Osteocyte (in vitro differentiated cells): ENCODE measurements around the gene DLL1. TPM values are rescaled to one million over a fixed set of nuclear protein-coding genes. Genes with fewer than 3 reads are reported as not detected.
A peak's percentile ranks its signal among the peaks of the same experiment; 100 is the strongest.

Source experiments
- DNase-seq: peaks from one replicate; pipeline ENCODE4 v3.0.0; 2021; ENCODE audit warnings: mixed read lengths; ENCODE audit not compliant: unreplicated experiment; ENCODE audit errors: extremely low spot score
- H3K27ac Mint-ChIP-seq: one replicate; pipeline ENCODE4 v1.8.0; 2021; ENCODE audit warnings: mild to moderate bottlenecking, mixed read lengths; ENCODE audit not compliant: unreplicated experiment
- H3K27me3 Mint-ChIP-seq: one replicate; pipeline ENCODE4 v1.8.0; 2021; ENCODE audit warnings: mixed read lengths; ENCODE audit not compliant: unreplicated experiment
- H3K36me3 Mint-ChIP-seq: one replicate; pipeline ENCODE4 v1.8.0; 2021; ENCODE audit warnings: mixed read lengths; ENCODE audit not compliant: unreplicated experiment
- H3K4me1 Mint-ChIP-seq: one replicate; pipeline ENCODE4 v1.8.0; 2021; ENCODE audit warnings: mixed read lengths; ENCODE audit not compliant: unreplicated experiment
- H3K4me3 Mint-ChIP-seq: one replicate; pipeline ENCODE4 v1.8.0; 2021; ENCODE audit warnings: mild to moderate bottlenecking, moderate library complexity, mixed read lengths; ENCODE audit not compliant: unreplicated experiment
- H3K9me3 Mint-ChIP-seq: one replicate; pipeline ENCODE4 v1.8.0; 2021; ENCODE audit warnings: mixed read lengths; ENCODE audit not compliant: unreplicated experiment
- CTCF ChIP-seq: fragments of 200-600 bp; sonication (generic); IDR thresholded peaks from 2 replicates; pipeline ENCODE4 v1.5.0; 2021; ENCODE audit warnings: antibody characterized with exemption, mild to moderate bottlenecking, moderate library complexity
- total RNA-seq: library from RNA; stranded (reverse); gene quantifications from 2 replicates; pipeline ENCODE4 v1.2.1, GENCODE V29; 2021

Gene DLL1
- total RNA-seq, 1 donor from 2014 or later, result 1.6 TPM

- Mint-ChIP-seq H3K4me3 (no peak overlapping the region), H3K4me1 (peaks cover 11% of the 10 kb centered on the region), H3K36me3 (no peaks in the 10 kb centered on the region), H3K9me3 (no peaks in the 10 kb centered on the region), H3K27ac (peak overlapping the region; percentile 23), H3K27me3 (no peaks in the 10 kb centered on the region)
- no peak for TF ChIP-seq CTCF
- no peak for DNase-seq
Observed at GRCh38 chr6:170269846-170270541, 20.9 kb downstream of the DLL1 start.

DNA sequence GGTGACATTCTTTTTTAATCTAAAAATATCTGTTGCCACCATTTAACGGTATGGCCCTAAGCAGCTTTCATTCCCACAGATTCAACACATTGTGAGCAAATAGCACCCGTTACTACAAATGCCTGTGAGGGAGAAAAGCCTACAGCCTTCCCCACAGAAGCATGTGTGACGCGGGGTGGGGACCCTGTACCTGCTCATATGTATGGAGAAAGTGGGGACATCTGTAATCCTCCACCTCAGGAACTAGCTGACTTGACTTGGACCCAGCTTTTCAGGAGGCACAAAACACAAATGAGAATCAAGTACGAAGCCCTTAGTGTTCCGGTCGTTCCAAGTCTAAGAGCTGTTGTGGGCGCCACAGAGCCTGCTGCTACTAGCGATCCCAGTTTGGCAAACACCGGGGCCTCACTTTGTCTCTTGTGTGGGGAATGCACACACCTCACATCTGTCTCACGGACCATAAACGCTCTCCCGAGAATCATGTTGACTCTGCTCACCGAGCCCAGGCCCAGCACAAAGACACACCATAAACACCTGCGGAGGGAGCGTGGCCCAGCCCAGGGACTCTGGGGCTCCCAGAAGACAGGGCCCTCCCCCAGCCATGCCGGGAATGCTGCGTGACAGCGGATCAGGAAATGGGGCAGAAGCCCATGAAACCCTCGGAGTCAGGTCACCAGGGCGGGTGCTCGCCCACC lies 21.6 kb downstream of the DLL1 start:
- DNase-seq, result no peak
- no peak for TF ChIP-seq CTCF
- Mint-ChIP-seq H3K4me3 (no peak overlapping the region), H3K27ac (peak overlapping the region; percentile 23), H3K27me3 (no peaks in the 10 kb centered on the region), H3K9me3 (no peaks in the 10 kb centered on the region), H3K4me1 (peaks cover 11% of the 10 kb centered on the region), H3K36me3 (no peaks in the 10 kb centered on the region)

GRCh38 chr6:170268216-170269129 lies 22.4 kb downstream of the DLL1 start:
- Mint-ChIP-seq H3K36me3 (no peaks in the 10 kb centered on the region), H3K4me3 (no peak overlapping the region), H3K27ac (no peak overlapping the region), H3K27me3 (peaks cover 3% of the 10 kb centered on the region), H3K4me1 (peaks cover 11% of the 10 kb centered on the region), H3K9me3 (no peaks in the 10 kb centered on the region)
- no peak for TF ChIP-seq CTCF
- DNase-seq, result no peak

GRCh38 chr6:170267688-170268087 lies 23.2 kb downstream of the DLL1 start:
- H3K4me3 Mint-ChIP-seq, result no peak overlapping the region
- TF ChIP-seq CTCF, result no peak
- H3K9me3 Mint-ChIP-seq, result no peaks in the 10 kb centered on the region
- no peak for DNase-seq
- peaks cover 9% of the 10 kb centered on the region for H3K27me3 Mint-ChIP-seq
- H3K4me1 Mint-ChIP-seq, result peaks cover 11% of the 10 kb centered on the region
- no peak overlapping the region for H3K27ac Mint-ChIP-seq
- H3K36me3 Mint-ChIP-seq, result no peaks in the 10 kb centered on the region
